ENCODE data around the gene PRKAA2. TPM values are rescaled to one million over a fixed set of nuclear protein-coding genes. Genes with fewer than 3 reads are reported as not detected.

The PRKAA2 gene
- total and polyA plus RNA-seq, 10 of the 15 experiments (the other 5 are each of a cell fraction or from before 2014, with no cell fraction given) = 0.01 TPM; not detected in 9

GRCh38 chr1:56707379-56707778 lies 62.3 kb downstream of the PRKAA2 start (continued):
- TF ChIP-seq IRF5 (IDR thresholded peaks at IDR 0.05; ENCODE audit: borderline replicate concordance) (no peak), HCFC1 (IDR thresholded peaks at IDR 0.05; ENCODE audit: low read length) (no peak), RCOR1 (conservative IDR thresholded peaks at IDR 0.05; ENCODE audit: low read depth, low read length) (no peak), RBBP5 (conservative IDR thresholded peaks at IDR 0.05) (no peak), GATAD2B (conservative IDR thresholded peaks at IDR 0.05; ENCODE audit: low read depth) (no peak), HDGF (IDR thresholded peaks at IDR 0.05) (no peak)

- no peak for DNase-seq (ENCODE audit: low read depth, low spot score)
- ChIA-PET POLR2A (no interaction called here), RAD21 (ENCODE audit: unreplicated experiment) (interaction anchor here (0.9 to 2.1 kb wide), 9 partner anchors 10 to 1426 kb away, joined by 3 to 14 read pairs (median 4); no protein-coding TSS in a partner anchor), CTCF (interaction anchor here (0.6 to 3.9 kb wide), 32 partner anchors 9 to 1764 kb away, joined by 3 to 32 read pairs (median 4); no protein-coding TSS in a partner anchor), SMC1A (ENCODE audit: uncharacterized antibody, unreplicated experiment) (interaction anchor here (0.8 to 2.4 kb wide), 18 partner anchors 10 to 1452 kb away, joined by 3 to 10 read pairs (median 4); no protein-coding TSS in a partner anchor)
- no peak for TF ChIP-seq ETV6 (conservative IDR thresholded peaks at IDR 0.05 in 1 of 2, IDR thresholded peaks at IDR 0.05 in 1 of 2; ENCODE audit: borderline replicate concordance in 1 of 2, low read depth in 1 of 2)
- TF ChIP-seq RAD21 (IDR thresholded peaks at IDR 0.05; ENCODE audit: insufficient read depth, low read depth, low read length) = peak; percentile 45
- TF ChIP-seq REST (IDR thresholded peaks at IDR 0.05; ENCODE audit: low read depth, low read length) = no peak
- TF ChIP-seq SMC3 (IDR thresholded peaks at IDR 0.05; ENCODE audit: borderline replicate concordance, low read length) = peak; percentile 63; the same call in 1 of the 2 replicates
- TF ChIP-seq CTCF (IDR thresholded peaks at IDR 0.05 in 2 of 3, conservative IDR thresholded peaks at IDR 0.05 in 1 of 3; ENCODE audit: control insufficient read depth in 2 of 3, extremely low read depth in 1 of 3, insufficient read depth in 1 of 3, low read depth in 3 of 3, low read length in 3 of 3) = peak; percentile 33 to 57 (median 44); a peak in 4 of 6 replicates
- Histone ChIP-seq H3K27ac (ENCODE audit: control insufficient read depth, insufficient read depth) (no peak overlapping the region), H3K9ac (ENCODE audit: control insufficient read depth, insufficient read depth, low read length) (no peak overlapping the region), H3K9me3 (replicated peaks; ENCODE audit: control insufficient read depth, insufficient read depth, low read length) (no peaks in the 10 kb centered on the region), H4K20me1 (ENCODE audit: control insufficient read depth, insufficient read depth) (no peaks in the 10 kb centered on the region), H3K36me3 (ENCODE audit: control insufficient read depth in 2 of 2, insufficient read depth in 2 of 2, low read length in 1 of 2) (no peaks in the 10 kb centered on the region), H3K27me3 (replicated peaks in 1 of 2; ENCODE audit: control insufficient read depth in 2 of 2, insufficient read depth in 2 of 2, low read length in 1 of 2) (no peaks in the 10 kb centered on the region), H3K4me2 (ENCODE audit: control insufficient read depth, insufficient read depth) (no peak overlapping the region), H3K4me3 (no peak overlapping the region), H2AFZ (ENCODE audit: control insufficient read depth, low read depth, low read length) (no peak overlapping the region), H3K79me2 (ENCODE audit: control insufficient read depth, insufficient read depth, low read length) (no peaks in the 10 kb centered on the region), H3K4me1 (ENCODE audit: control insufficient read depth, insufficient read depth, low read length) (no peaks in the 10 kb centered on the region)
- in situ Hi-C loops (cut with MboI) = loop anchor here (5.0 kb wide), 1 partner anchor 1427 kb away; no protein-coding TSS in a partner anchor
- intact Hi-C loops (cut with micrococcal nuclease; ENCODE audit: unreplicated experiment) = loop anchor here (2.0 to 5.0 kb wide), 5 partner anchors 113 to 1425 kb away; no protein-coding TSS in a partner anchor
- FAIRE-seq = peak; percentile 61
- peak; percentile 85 for ATAC-seq
- BruUV-seq (replicated peaks) = no TSS peak
- WGBS (ENCODE audit: insufficient coverage, insufficient replicate concordance, low lambda C conversion rate, missing lambda C conversion rate) = 0% methylated on average over 2 of the region's 2 CpGs
Observed at GRCh38 chr1:56709269-56709880, 64.3 kb downstream of the PRKAA2 start.

Data from GM12878 (cell line).